ENCODE data around the gene ZNF566. TPM values are rescaled to one million over a fixed set of nuclear protein-coding genes. Genes with fewer than 3 reads are reported as not detected.

Gene ZNF566
- total RNA-seq, 1 experiment from 2014 or later: 11.6 TPM

GRCh38 chr19:36508325-36508724 lies 19.0 kb upstream of the ZNF566 start:
- Mint-ChIP-seq H3K36me3 (ENCODE audit: insufficient read depth, unreplicated experiment) (peaks cover 7% of the 10 kb centered on the region), H3K27ac (ENCODE audit: unreplicated experiment) (no peak overlapping the region), H3K4me3 (ENCODE audit: unreplicated experiment) (no peak overlapping the region), H3K9me3 (ENCODE audit: unreplicated experiment) (peaks cover 40% of the 10 kb centered on the region), H3K27me3 (ENCODE audit: insufficient read depth, unreplicated experiment) (no peaks in the 10 kb centered on the region), H3K4me1 (ENCODE audit: low read depth, unreplicated experiment) (no peaks in the 10 kb centered on the region)
- Histone ChIP-seq H3K36me3 (ENCODE audit: control insufficient read depth, insufficient read depth, low read length) (no peaks in the 10 kb centered on the region), H3K9me3 (peaks cover 35% of the 10 kb centered on the region), H3K4me3 (ENCODE audit: low read depth, low read length) (no peak overlapping the region), H3K4me1 (no peaks in the 10 kb centered on the region), H3K27me3 (replicated peaks; ENCODE audit: control insufficient read depth, insufficient read depth, low read length) (no peaks in the 10 kb centered on the region)
- DNase-seq: no peak
- intact Hi-C loops (cut with micrococcal nuclease; ENCODE audit: unreplicated experiment): no loop called here
- no peak for TF ChIP-seq CTCF (IDR thresholded peaks at IDR 0.05; ENCODE audit: insufficient read depth in 1 of 2, low read depth in 1 of 2, low read length in 1 of 2, severe bottlenecking in 1 of 2, unreplicated experiment in 1 of 2)
- BruUV-seq (replicated peaks): no TSS peak
- CTCF ChIA-PET: no interaction called here
- POLR2A ChIA-PET: no interaction called here

- H3K9me3 ChIP-seq: peaks cover 27% of the 10 kb centered on the region
- no peaks in the 10 kb centered on the region for H3K4me1 Mint-ChIP-seq (ENCODE audit: low read depth, unreplicated experiment)
Observed at GRCh38 chr19:36501973-36502372, 12.6 kb upstream of the ZNF566 start.

GRCh38 chr19:36497001-36497400 lies 7.6 kb upstream of the ZNF566 start:
- H3K27ac Mint-ChIP-seq (ENCODE audit: unreplicated experiment): no peak overlapping the region
- H3K4me1 Mint-ChIP-seq (ENCODE audit: low read depth, unreplicated experiment): no peaks in the 10 kb centered on the region
- no peaks in the 10 kb centered on the region for H3K27me3 Mint-ChIP-seq (ENCODE audit: insufficient read depth, unreplicated experiment)
- ChIA-PET CTCF (no interaction called here), POLR2A (interaction anchor here (0.5 kb wide), 1 partner anchor 1774 kb away, joined by 4 read pairs; no protein-coding TSS in a partner anchor)
- Histone ChIP-seq H3K36me3 (ENCODE audit: control insufficient read depth, insufficient read depth, low read length) (no peaks in the 10 kb centered on the region), H3K4me1 (no peaks in the 10 kb centered on the region), H3K27me3 (replicated peaks; ENCODE audit: control insufficient read depth, insufficient read depth, low read length) (no peaks in the 10 kb centered on the region), H3K9me3 (peaks cover 21% of the 10 kb centered on the region), H3K4me3 (ENCODE audit: low read depth, low read length) (no peak overlapping the region)
- peaks cover 19% of the 10 kb centered on the region for H3K9me3 Mint-ChIP-seq (ENCODE audit: unreplicated experiment)
- intact Hi-C loops (cut with micrococcal nuclease; ENCODE audit: unreplicated experiment): no loop called here
- no peak for DNase-seq
- H3K4me3 Mint-ChIP-seq (ENCODE audit: unreplicated experiment): no peak overlapping the region
- TF ChIP-seq CTCF (IDR thresholded peaks at IDR 0.05; ENCODE audit: insufficient read depth in 1 of 2, low read depth in 1 of 2, low read length in 1 of 2, severe bottlenecking in 1 of 2, unreplicated experiment in 1 of 2): no peak
- H3K36me3 Mint-ChIP-seq (ENCODE audit: insufficient read depth, unreplicated experiment): no peaks in the 10 kb centered on the region
- no TSS peak for BruUV-seq (replicated peaks)

More at GRCh38 chr19:36501973-36502372, 12.6 kb upstream of the ZNF566 start:
- DNase-seq: no peak
- Mint-ChIP-seq H3K4me3 (ENCODE audit: unreplicated experiment) (no peak overlapping the region), H3K9me3 (ENCODE audit: unreplicated experiment) (peaks cover 21% of the 10 kb centered on the region), H3K36me3 (ENCODE audit: insufficient read depth, unreplicated experiment) (no peaks in the 10 kb centered on the region), H3K27me3 (ENCODE audit: insufficient read depth, unreplicated experiment) (no peaks in the 10 kb centered on the region), H3K27ac (ENCODE audit: unreplicated experiment) (no peak overlapping the region)
- H3K4me1 ChIP-seq: no peaks in the 10 kb centered on the region
- H3K27me3 ChIP-seq (replicated peaks; ENCODE audit: control insufficient read depth, insufficient read depth, low read length): no peaks in the 10 kb centered on the region
- H3K4me3 ChIP-seq (ENCODE audit: low read depth, low read length): no peak overlapping the region
- BruUV-seq (replicated peaks): no TSS peak
- intact Hi-C loops (cut with micrococcal nuclease; ENCODE audit: unreplicated experiment): no loop called here
- ChIA-PET CTCF (no interaction called here), POLR2A (no interaction called here)
- no peaks in the 10 kb centered on the region for H3K36me3 ChIP-seq (ENCODE audit: control insufficient read depth, insufficient read depth, low read length)
- TF ChIP-seq CTCF (IDR thresholded peaks at IDR 0.05; ENCODE audit: insufficient read depth in 1 of 2, low read depth in 1 of 2, low read length in 1 of 2, severe bottlenecking in 1 of 2, unreplicated experiment in 1 of 2): no peak
